K562 (cell line): ENCODE measurements around the gene TMEM43.

Source experiments
- CTCF ChIP-seq, 3 experiments: IDR thresholded peaks in 2 of 3; conservative IDR thresholded peaks in 1 of 3; 2 replicates each; pipeline ENCODE4 v1.5.1; 2011 to 2012; ENCODE audit warnings: low read length in 3 of 3, mild to moderate bottlenecking in 3 of 3, control low read depth in 2 of 3, improper control_type of control experiment in 1 of 3, inconsistent platforms in 1 of 3, low read depth in 1 of 3, mixed read lengths in 1 of 3, moderate library complexity in 1 of 3; ENCODE audit not compliant: insufficient read depth in 2 of 3
- DDX20 ChIP-seq: fragments of 450-650 bp; IDR thresholded peaks from 2 replicates; pipeline ENCODE4 v1.6.1; 2016; ENCODE audit warnings: missing genetic modification characterization, low read depth, mild to moderate bottlenecking, missing compliant biosample characterization, moderate library complexity
- EGR1 ChIP-seq: fragments of 450-650 bp; conservative IDR thresholded peaks from 2 replicates; pipeline ENCODE4 v1.6.1; 2017; ENCODE audit warnings: mild to moderate bottlenecking
- GATA2 ChIP-seq: sonication (generic); formaldehyde crosslinking; IDR thresholded peaks from 2 replicates; pipeline ENCODE4 v1.4.0; 2020; ENCODE audit warnings: mild to moderate bottlenecking, missing genetic modification reagents
- HOMEZ ChIP-seq: fragments of 250-450 bp; sonication (Bioruptor Pico); IDR thresholded peaks from 2 replicates; pipeline ENCODE4 v1.4.0; 2020; ENCODE audit warnings: mild to moderate bottlenecking, moderate library complexity
- MAZ ChIP-seq, 2 experiments: fragments of 450-650 bp in 1 of 2; sonication (generic) in 1 of 2; formaldehyde crosslinking; IDR thresholded peaks in 1 of 2; conservative IDR thresholded peaks in 1 of 2; 2 replicates each; pipeline versions ENCODE4 v1.4.0 to v1.5.0; 2020; ENCODE audit warnings: mild to moderate bottlenecking in 1 of 2, missing genetic modification reagents in 1 of 2
- PHF8 ChIP-seq: fragments of 200-600 bp; sonication (generic); IDR thresholded peaks from 2 replicates; pipeline ENCODE4 v1.6.1; 2012; ENCODE audit warnings: mixed run types, mild to moderate bottlenecking, inconsistent platforms, low read length, moderate library complexity, borderline replicate concordance
- POLR2A ChIP-seq: fragments of 450-650 bp; conservative IDR thresholded peaks from 2 replicates; pipeline ENCODE4 v1.6.1; 2016
- RFX5 ChIP-seq: IDR thresholded peaks from 2 replicates; pipeline ENCODE4 v1.6.1; 2011; ENCODE audit warnings: low read depth, mild to moderate bottlenecking, improper control_type of control experiment, low read length
- YY1 ChIP-seq, 3 experiments: IDR thresholded peaks; 2 replicates each; pipeline ENCODE4 v1.6.1; 2011; ENCODE audit warnings: low read length in 2 of 3, mild to moderate bottlenecking in 2 of 3, moderate library complexity in 2 of 3, borderline replicate concordance in 1 of 3, control low read depth in 1 of 3, low read depth in 1 of 3; ENCODE audit not compliant: insufficient read depth in 3 of 3, insufficient replicate concordance in 2 of 3, control insufficient read depth in 1 of 3, insufficient read length in 1 of 3; ENCODE audit errors: extremely low read depth in 1 of 3
- TF ChIP-seq, protein P1 (sequence below): sonication (generic); formaldehyde crosslinking; IDR thresholded peaks from 2 replicates; pipeline ENCODE4 v1.4.0; 2020; ENCODE audit warnings: mild to moderate bottlenecking, missing genetic modification reagents
- TF ChIP-seq, protein P2 (sequence below): sonication (generic); formaldehyde crosslinking; IDR thresholded peaks from 2 replicates; pipeline ENCODE4 v1.8.1; 2023; ENCODE audit warnings: mild to moderate bottlenecking, missing genetic modification reagents

DNA sequence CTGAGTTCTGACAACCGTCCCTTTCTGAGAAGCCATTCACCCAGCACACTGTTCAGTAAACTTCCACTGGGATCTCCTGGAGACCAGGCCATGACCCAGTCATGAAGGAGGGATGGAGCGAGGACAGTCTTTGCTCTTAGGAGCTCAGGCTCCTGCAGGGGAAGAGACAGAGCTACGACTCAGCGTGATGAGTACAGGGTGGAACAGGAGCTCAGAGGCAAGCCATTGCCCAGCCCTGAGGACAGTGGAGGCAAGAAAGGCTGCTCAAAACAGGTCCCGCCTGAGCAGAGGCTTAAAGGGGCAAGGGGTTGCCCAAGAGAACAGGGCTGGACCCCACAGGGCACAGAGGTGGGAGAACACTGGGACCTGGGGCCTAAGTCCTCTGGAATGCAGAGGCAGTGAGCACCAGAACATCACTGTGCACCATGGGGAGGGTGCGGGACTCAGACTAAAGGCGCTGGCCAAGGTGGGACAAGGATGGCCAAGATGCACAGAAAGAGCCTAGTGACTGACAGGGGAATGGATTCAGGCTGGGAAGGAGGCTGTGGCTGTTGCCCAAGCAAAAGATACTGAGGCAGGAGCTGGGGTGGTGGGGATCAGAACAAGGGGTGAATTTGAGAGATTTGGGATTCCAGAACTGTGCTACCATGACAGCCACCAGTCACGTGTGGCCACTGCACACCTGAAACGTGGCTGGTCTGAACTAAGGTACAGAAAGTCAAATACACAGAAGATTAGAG is 25.8 kb downstream of the TMEM43 start:
- TF ChIP-seq YY1 (IDR thresholded peaks at IDR 0.05; ENCODE audit: borderline replicate concordance in 1 of 3, control insufficient read depth in 1 of 3, extremely low read depth in 1 of 3, insufficient read depth in 3 of 3, insufficient read length in 1 of 3, insufficient replicate concordance in 2 of 3, low read depth in 1 of 3, low read length in 2 of 3) = no peak
- no peak for TF ChIP-seq GATA2 (CRISPR knock-in tag)
- no peak for TF ChIP-seq PHF8
- no peak for TF ChIP-seq HOMEZ (CRISPR knock-in tag)
- TF ChIP-seq, protein P1, sequence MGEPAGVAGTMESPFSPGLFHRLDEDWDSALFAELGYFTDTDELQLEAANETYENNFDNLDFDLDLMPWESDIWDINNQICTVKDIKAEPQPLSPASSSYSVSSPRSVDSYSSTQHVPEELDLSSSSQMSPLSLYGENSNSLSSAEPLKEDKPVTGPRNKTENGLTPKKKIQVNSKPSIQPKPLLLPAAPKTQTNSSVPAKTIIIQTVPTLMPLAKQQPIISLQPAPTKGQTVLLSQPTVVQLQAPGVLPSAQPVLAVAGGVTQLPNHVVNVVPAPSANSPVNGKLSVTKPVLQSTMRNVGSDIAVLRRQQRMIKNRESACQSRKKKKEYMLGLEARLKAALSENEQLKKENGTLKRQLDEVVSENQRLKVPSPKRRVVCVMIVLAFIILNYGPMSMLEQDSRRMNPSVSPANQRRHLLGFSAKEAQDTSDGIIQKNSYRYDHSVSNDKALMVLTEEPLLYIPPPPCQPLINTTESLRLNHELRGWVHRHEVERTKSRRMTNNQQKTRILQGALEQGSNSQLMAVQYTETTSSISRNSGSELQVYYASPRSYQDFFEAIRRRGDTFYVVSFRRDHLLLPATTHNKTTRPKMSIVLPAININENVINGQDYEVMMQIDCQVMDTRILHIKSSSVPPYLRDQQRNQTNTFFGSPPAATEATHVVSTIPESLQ = no peak
- no peak for TF ChIP-seq DDX20
- TF ChIP-seq, protein P2, sequence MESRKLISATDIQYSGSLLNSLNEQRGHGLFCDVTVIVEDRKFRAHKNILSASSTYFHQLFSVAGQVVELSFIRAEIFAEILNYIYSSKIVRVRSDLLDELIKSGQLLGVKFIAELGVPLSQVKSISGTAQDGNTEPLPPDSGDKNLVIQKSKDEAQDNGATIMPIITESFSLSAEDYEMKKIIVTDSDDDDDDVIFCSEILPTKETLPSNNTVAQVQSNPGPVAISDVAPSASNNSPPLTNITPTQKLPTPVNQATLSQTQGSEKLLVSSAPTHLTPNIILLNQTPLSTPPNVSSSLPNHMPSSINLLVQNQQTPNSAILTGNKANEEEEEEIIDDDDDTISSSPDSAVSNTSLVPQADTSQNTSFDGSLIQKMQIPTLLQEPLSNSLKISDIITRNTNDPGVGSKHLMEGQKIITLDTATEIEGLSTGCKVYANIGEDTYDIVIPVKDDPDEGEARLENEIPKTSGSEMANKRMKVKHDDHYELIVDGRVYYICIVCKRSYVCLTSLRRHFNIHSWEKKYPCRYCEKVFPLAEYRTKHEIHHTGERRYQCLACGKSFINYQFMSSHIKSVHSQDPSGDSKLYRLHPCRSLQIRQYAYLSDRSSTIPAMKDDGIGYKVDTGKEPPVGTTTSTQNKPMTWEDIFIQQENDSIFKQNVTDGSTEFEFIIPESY = no peak
- TF ChIP-seq CTCF (IDR thresholded peaks at IDR 0.05 in 2 of 3, conservative IDR thresholded peaks at IDR 0.05 in 1 of 3; ENCODE audit: insufficient read depth in 2 of 3, low read depth in 1 of 3, low read length in 3 of 3) = no peak
- no peak for TF ChIP-seq RFX5
- no peak for TF ChIP-seq EGR1
- no peak for TF ChIP-seq POLR2A
- no peak for TF ChIP-seq MAZ (CRISPR knock-in tag; conservative IDR thresholded peaks at IDR 0.05 in 1 of 2, IDR thresholded peaks at IDR 0.05 in 1 of 2)
